Skin epidermis (tissue), 12 donors: ENCODE results near the gene FXYD6.

ENCODE experiments used
- H3K27ac ChIP-seq, 21 experiments: fragments of 200-600 bp; sonication (generic) in 11 of 21; one replicate each; pipeline ENCODE4 v1.5.0; 2020; ENCODE audit warnings: mild to moderate bottlenecking in 3 of 21, inconsistent platforms in 2 of 21, moderate library complexity in 2 of 21
- H3K4me3 ChIP-seq, 7 experiments: fragments of 200-600 bp; sonication (generic) in 2 of 7; one replicate each; pipeline ENCODE4 v1.5.0; 2020; ENCODE audit warnings: inconsistent platforms in 2 of 7, mild to moderate bottlenecking in 2 of 7, moderate library complexity in 1 of 7

FXYD6 gene

GRCh38 chr11:117824571-117825537 lies 51.6 kb downstream of the FXYD6 start, which contains the start of gene FXYD2:
TSS of gene FXYD2 (minus strand) at chr11:117824744. CDS start at chr11:117824678, 66 bp downstream.
- H3K27ac ChIP-seq, result peak within 1 kb of the TSS in 18 of 21 experiments; percentile 8 to 79 (median 52)
- H3K4me3 ChIP-seq, result no peak within 1 kb of the TSS

GRCh38 chr11:117823946-117824420 lies 52.5 kb downstream of the FXYD6 start:
- H3K4me3 ChIP-seq, result no peak overlapping the region
- peak overlapping the region in 18 of 21 experiments; percentile 8 to 79 (median 52) for H3K27ac ChIP-seq

DNA sequence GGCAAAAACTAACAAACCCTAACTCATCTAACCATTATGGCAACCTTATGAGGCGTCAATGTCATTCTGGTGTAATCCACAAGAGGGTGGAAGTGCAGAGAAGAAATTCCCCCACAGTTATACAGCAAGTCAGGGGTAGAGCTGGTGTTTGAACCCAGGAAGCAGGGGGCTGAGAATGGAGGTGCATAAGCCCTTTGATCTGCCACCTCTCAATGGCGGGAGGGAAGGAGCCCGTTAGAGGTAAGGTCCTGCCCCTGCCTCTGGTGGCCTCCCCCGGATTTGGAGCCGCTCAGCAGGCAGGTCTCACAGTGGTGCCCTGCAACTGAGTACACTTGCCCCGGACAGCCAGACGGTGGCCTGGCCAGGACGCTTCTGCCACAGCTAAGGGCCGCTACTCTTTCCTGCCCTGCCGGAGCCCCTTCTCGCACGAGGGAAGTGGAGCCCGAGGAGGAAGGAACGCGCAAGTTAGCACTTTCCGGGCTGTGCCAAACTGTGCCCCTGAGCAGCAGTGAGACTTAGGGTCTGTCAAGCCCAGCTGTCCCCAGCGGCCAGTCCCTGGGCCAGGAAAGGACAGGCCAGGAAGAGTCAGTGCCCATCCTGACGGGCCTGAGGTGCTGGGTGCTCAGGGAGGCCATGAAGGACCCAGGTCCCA lies 53.0 kb downstream of the FXYD6 start:
- Histone ChIP-seq H3K4me3 (no peak overlapping the region), H3K27ac (peak overlapping the region in 18 of 21 experiments; percentile 8 to 79 (median 51))

DNA sequence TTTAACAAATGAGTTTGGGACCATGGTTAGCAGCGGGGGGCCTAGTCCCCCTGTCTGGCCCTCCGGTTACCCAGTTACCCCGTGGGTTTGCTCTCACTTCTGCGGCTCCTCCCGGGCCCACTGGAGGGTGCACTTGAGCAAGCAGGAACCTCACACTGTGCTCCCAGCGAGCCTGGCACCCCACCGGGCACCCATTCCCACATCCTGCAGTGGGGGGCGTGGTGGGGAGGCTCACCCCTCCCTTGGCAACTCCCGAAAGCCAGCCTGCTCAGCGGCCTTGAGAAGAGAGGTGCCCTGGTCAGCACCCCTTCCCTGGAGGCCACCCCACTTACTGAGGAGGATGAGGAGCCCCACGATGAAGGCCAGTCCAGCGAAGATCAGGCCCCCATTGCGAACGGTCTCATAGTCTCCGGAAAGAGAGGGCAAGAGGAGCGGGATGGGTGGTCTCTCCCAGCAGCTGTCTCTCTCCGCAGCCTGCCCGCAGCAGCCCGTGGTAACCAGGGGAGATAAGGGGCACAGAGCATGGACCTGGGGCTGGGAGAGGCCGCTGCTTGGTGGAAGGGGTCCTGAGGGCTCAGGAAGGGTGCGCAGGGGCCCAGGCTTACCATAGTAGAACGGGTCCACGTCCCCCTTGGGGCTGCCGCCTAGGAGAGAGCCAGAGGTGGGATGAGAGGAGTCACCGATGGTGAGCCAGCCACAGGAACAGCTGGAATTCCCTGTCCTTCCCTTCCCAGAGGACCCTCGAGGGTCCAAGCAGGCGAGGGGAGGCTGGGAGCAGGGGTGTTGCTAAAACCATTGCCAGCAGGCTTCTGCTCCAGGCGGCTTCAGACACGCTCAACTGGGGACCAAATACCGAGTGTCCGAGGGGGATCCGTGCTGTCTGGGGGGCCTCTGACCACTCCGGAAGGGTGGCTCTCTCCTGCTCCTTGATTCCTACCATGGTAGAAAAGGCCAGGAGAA lies 54.1 kb downstream of the FXYD6 start:
- H3K4me3 ChIP-seq, result no peak overlapping the region
- no peak overlapping the region for H3K27ac ChIP-seq

DNA sequence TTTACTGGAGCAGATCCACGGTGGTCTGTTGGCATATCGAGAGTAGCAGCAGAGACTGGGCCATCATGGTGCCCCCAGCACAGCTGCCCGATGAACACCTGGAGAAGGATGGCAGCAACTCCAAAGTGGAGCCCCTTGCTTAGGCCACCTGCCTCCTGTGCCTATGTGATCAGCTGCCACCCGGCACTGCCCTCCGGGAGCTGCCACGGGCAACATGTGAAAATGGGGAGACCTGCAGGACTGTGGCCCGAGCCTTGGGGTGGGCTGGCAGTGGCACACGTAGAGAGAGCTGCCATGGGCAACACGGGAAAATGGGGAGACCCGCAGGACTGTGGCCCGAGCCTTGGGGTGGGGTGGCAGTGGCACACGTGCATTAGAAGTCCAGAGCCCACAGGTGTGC lies 55.0 kb downstream of the FXYD6 start:
- Histone ChIP-seq H3K27ac (no peak overlapping the region), H3K4me3 (no peak overlapping the region)

- no peak overlapping the region for H3K4me3 ChIP-seq
- H3K27ac ChIP-seq, result no peak overlapping the region
These were observed 55.9 kb downstream of the FXYD6 start for GRCh38 chr11:117820516-117820915.

DNA sequence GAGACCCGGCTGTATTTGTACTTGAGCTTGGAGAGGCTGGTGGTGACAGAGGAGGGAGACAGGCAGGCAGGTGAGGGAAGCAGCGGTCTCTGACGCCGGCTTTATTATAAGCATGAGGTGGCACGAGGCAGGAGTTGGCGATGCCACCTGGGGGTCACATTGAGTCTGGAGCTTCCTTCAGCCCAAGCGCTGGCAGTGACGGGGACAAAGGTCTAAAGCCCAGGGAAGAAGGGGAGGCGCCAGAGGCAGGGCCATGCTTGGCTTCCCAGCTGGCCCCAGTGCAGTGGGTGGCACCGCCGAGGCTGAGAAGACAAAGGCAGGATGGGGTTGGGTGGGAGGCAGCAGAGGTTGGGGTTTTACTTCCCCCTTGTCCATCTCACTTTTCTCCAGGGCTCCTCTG lies 56.4 kb downstream of the FXYD6 start:
- no peak overlapping the region for H3K4me3 ChIP-seq
- no peak overlapping the region for H3K27ac ChIP-seq

- no peak overlapping the region for H3K4me3 ChIP-seq
These were observed 57.1 kb downstream of the FXYD6 start for GRCh38 chr11:117819096-117820040.

DNA sequence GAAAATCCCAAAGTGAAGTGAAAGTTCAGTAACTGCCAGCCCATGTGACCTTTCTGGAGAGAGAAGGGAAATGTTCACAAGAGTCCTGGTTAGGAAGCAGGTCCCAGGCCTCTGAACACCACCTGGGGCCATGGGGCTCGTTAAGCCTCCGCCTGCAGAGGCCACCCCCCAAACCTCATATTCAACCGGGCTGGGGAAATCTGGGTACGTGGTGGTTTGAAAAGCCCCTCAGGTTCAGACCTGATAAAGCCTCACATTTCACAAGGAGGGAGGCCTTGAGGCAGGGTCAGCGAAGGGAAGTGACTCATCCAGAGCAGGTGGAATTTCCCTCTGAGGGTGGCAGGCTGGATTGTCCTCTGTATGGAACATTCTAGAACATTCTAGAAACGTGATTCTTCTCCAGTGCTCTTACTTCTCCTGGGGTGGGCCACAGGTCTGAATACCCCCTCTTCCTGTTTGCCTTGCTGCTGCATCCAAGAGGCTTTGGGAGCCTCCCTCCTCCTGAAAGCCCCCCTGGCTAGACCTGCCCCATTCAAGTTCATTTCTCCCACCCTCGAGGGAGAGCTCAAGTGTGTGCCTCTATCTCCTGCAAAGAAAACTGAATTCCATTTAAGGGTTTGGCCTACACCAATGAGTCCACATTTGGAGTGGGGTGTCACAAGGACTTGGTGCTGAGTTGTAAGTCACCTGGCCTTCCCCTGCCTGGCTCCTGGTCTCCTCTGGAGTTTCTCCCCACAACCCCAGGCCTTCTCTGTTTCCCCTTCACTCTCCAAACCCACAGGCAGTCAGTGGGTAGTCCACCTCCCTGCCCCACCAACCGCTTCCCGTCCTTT lies 58.2 kb downstream of the FXYD6 start:
- H3K27ac ChIP-seq, result peak overlapping the region in 8 of 21 experiments; percentile 26 to 94 (median 48)
- no peak overlapping the region for H3K4me3 ChIP-seq

More at GRCh38 chr11:117819096-117820040, 57.1 kb downstream of the FXYD6 start:
- peak overlapping the region in 1 of 21 experiments; percentile 94 for H3K27ac ChIP-seq

- Histone ChIP-seq H3K27ac (peak overlapping the region in 16 of 21 experiments; percentile 18 to 94 (median 68)), H3K4me3 (peak overlapping the region in 1 of 7 experiments; percentile 19)
These were observed 59.0 kb downstream of the FXYD6 start for GRCh38 chr11:117817368-117818040.

GRCh38 chr11:117816846-117817367 lies 59.6 kb downstream of the FXYD6 start:
- Histone ChIP-seq H3K27ac (peak overlapping the region in 16 of 21 experiments; percentile 18 to 94 (median 68)), H3K4me3 (peak overlapping the region in 1 of 7 experiments; percentile 19)

- Histone ChIP-seq H3K4me3 (peak overlapping the region in 1 of 7 experiments; percentile 19), H3K27ac (peak overlapping the region in 18 of 21 experiments; percentile 18 to 94 (median 68))
These were observed 60.2 kb downstream of the FXYD6 start for GRCh38 chr11:117816151-117816741.

- Histone ChIP-seq H3K4me3 (no peak overlapping the region), H3K27ac (peak overlapping the region in 20 of 21 experiments; percentile 14 to 94 (median 66))
These were observed 61.1 kb downstream of the FXYD6 start for GRCh38 chr11:117815262-117815803.

DNA sequence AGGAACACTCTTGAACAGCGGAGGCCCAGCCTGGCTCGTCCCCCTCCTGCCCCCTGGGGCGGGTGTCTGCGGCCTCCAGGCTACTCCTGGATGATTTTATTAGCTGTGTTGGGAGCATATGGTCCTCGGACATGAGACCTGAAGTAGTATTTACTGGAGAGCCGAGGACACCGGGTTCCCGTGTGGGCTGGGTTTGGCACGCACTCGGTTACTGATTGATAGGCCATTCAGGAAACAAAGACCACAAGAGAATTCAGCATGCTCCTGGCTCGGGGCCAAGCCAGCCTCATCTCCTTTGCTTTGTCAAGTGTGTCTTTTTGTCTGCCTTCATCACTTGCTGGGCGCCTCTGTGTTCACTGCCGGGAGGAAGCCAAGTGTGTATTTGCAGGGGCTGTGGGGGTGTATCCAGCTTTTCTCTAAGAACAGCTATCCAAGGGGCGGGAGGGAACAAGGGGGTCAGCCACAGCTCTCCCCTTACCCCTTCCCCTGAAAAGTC lies 61.6 kb downstream of the FXYD6 start:
- Histone ChIP-seq H3K27ac (peak overlapping the region in 18 of 21 experiments; percentile 14 to 94 (median 66)), H3K4me3 (no peak overlapping the region)

GRCh38 chr11:117814204-117814765 lies 62.2 kb downstream of the FXYD6 start:
- Histone ChIP-seq H3K4me3 (no peak overlapping the region), H3K27ac (peak overlapping the region in 10 of 21 experiments; percentile 23 to 94 (median 78))
